ENCODE data around the gene TUBB2B.

Gene TUBB2B

DNA sequence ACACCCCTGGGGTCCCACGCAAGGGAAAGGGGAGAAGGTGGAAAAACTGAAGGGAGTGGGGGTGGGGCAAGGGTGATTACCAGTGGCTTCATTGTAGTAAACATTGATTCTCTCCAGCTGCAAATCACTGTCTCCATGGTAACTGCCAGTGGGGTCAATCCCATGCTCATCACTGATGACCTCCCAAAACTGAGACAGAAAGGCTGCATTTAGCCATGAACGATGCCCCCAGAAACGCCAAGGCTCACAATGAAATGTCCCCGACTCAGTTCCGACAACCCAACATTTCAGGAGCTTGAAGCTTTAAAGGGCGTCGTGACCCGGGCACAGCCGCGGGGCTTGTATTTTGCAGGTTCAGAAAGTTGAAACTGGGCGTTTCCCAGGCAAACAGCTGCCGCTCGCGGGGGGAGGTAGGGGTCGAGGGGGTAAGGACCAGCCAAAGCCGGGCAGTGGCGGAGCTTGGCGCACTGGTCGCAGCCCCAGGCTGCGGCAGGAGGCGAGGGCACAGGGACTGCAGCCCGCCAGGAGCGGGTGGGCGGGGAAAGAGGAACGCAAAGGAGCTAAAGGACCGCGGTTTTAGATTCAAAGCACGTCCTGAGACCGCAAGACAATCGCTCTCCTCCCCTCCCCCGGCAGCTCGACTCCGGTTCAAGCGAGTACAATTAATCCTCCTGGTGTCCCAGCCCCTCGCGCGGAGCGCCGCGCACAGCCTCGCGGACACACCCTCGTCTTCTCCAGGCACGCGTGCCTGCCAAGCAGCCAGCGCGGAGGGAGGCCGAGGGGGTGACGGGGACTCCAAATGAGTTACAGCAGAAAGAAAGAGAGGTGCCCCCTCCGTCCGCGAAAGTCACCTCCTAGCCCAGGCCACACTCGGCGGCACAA is 731 bp downstream of the TUBB2B start:
- DNase-seq (ENCODE audit: extremely low read depth, low read depth), result no peak

DNA sequence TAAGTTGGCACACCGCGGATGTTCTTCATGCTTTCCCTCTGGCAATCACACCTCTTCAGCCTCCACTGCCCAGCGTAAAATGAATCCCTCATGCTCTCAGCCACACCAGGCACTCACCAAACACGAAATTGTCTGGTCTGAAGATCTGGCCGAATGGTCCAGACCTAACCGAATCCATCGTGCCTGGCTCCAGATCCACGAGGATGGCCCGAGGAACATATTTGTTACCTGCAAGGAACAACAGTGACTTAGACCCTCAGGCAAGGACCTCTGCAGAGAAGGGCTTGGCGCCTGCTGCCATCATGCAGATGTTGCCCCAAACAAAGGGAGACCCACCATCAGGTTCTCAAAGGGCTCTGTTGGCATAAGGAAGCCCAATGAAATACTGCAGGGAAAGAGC is 1.4 kb downstream of the TUBB2B start:
- DNase-seq (ENCODE audit: extremely low read depth, low read depth), result no peak
- TF ChIP-seq, protein P1, sequence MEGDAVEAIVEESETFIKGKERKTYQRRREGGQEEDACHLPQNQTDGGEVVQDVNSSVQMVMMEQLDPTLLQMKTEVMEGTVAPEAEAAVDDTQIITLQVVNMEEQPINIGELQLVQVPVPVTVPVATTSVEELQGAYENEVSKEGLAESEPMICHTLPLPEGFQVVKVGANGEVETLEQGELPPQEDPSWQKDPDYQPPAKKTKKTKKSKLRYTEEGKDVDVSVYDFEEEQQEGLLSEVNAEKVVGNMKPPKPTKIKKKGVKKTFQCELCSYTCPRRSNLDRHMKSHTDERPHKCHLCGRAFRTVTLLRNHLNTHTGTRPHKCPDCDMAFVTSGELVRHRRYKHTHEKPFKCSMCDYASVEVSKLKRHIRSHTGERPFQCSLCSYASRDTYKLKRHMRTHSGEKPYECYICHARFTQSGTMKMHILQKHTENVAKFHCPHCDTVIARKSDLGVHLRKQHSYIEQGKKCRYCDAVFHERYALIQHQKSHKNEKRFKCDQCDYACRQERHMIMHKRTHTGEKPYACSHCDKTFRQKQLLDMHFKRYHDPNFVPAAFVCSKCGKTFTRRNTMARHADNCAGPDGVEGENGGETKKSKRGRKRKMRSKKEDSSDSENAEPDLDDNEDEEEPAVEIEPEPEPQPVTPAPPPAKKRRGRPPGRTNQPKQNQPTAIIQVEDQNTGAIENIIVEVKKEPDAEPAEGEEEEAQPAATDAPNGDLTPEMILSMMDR (IDR thresholded peaks at IDR 0.05; ENCODE audit: low read depth, low read length), result no peak

More for the DNA sequence above, 731 bp downstream of the TUBB2B start:
- TF ChIP-seq, protein P1 (IDR thresholded peaks at IDR 0.05; ENCODE audit: low read depth, low read length), result no peak

DNA sequence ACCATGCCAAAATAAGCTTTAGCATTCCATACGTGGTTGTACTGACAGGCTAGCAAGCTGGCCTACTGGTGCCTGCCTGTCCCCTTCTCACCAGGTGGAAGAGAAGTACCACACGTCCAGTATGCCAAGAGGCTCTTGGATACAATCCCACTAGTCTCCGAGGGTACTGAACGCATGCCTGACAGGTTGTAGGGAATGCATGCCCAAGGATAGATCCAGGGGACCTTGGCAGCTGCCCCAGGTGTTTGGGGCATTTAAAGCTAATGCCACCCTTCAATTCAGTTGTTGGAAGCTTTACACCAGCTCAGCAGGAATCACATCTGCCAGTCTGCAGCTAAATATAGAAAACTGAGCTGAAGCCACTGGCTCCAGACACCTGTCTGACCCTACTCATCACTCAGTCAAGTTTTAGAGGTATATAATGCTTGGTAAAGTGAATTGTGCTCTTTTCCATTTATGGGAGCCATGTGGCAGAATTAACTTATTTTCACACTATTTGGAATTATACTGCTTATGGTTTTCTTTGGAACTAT is 4.9 kb downstream of the TUBB2B start:
- TF ChIP-seq, protein P1 (IDR thresholded peaks at IDR 0.05; ENCODE audit: low read depth, low read length), result no peak
- no peak for DNase-seq (ENCODE audit: extremely low read depth, low read depth)

DNA sequence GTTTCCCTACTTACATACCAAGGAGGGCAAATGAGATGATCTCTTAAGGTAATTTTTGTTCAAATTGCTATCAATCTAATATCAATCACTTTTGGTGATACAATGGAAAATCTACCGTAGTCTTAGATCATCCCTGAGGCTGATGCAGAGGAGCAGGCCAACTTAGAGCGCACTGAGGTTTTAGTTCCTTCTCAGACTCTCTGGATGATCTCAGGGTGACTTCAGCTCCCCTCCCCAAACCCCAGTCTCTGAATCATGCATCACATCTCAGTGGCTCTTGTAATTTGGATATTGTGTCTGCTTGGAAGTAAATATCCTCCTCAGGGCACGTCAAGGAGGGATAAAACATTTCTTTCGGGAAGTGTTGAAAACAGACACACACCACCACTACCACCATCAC is 5.9 kb downstream of the TUBB2B start:
- TF ChIP-seq, protein P1 (IDR thresholded peaks at IDR 0.05; ENCODE audit: low read depth, low read length), result no peak
- no peak for DNase-seq (ENCODE audit: extremely low read depth, low read depth)

DNA sequence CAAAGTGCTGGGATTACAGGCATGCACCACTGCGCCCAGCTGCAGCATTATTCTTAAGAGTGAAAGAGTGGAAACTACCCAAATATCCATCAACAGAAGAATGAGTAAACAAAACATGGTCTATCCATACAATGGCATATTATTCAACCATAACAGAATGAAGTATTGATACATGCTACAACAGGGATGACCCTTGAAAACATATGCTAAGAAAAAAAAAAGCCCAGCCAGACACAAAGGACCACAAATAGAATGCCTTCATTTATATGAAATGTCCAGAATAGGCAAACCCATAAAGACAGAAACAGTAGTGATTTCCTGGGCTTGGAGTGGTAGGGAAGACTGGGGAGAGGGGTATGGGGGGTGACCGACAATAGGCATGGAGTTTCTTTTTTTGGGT is 7.1 kb downstream of the TUBB2B start:
- TF ChIP-seq, protein P1 (IDR thresholded peaks at IDR 0.05; ENCODE audit: low read depth, low read length), result no peak
- no peak for DNase-seq (ENCODE audit: extremely low read depth, low read depth)

DNA sequence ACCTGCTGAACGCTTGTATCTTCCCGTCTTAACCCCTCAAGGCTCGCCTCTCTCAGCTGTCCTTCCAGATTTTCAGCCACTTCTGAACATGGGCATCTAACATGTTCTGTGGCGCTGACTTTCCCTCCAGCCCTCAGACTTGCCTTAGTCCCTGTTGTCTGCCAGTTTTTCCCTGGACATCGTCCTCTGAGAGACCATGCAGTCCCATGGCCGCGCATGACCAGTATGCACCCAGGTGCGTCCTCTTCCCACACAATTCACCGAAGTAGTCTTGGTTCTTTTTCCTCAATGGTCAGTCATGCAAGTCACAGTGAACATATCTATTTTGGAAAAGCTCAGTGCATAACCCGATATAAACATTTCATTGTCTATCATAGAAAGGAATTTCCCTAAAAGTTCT is 9.2 kb downstream of the TUBB2B start:
- no peak for DNase-seq (ENCODE audit: extremely low read depth, low read depth)
- TF ChIP-seq, protein P1 (IDR thresholded peaks at IDR 0.05; ENCODE audit: low read depth, low read length), result no peak

DNA sequence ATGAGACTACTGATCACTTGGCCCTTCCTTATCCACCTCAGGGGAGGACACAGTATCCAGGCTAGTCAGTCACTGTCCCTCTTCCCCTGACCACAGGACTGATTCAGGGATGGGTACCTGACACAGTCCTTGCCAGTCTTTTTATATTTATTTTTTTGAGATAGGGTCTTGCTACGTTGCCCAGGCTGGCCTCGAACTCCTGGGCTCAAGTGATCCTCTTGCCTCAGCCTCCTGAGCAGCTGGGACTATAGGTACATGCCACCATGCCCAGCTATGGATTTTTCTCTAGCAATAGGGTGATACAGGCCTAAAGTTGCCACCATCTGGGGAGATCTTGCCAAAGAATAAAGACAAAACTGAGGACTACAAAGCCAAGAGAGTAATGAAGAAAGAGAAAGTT is 10.2 kb downstream of the TUBB2B start:
- TF ChIP-seq, protein P1 (IDR thresholded peaks at IDR 0.05; ENCODE audit: low read depth, low read length), result no peak
- no peak for DNase-seq (ENCODE audit: extremely low read depth, low read depth)

Data from AG09319 (cell line).